AG08396 (cell line): ENCODE results near the gene STK25.
"Not testable (repeated sequence)": the region's sequence is repeated elsewhere in the genome, so short reads cannot be mapped to it uniquely, and the experiment has no call there.

Experiments
- DNase-seq: peaks from one replicate; pipeline ENCODE4 v3.0.0; 2012; ENCODE audit warnings: low spot score, mixed read lengths

Gene STK25

DNA sequence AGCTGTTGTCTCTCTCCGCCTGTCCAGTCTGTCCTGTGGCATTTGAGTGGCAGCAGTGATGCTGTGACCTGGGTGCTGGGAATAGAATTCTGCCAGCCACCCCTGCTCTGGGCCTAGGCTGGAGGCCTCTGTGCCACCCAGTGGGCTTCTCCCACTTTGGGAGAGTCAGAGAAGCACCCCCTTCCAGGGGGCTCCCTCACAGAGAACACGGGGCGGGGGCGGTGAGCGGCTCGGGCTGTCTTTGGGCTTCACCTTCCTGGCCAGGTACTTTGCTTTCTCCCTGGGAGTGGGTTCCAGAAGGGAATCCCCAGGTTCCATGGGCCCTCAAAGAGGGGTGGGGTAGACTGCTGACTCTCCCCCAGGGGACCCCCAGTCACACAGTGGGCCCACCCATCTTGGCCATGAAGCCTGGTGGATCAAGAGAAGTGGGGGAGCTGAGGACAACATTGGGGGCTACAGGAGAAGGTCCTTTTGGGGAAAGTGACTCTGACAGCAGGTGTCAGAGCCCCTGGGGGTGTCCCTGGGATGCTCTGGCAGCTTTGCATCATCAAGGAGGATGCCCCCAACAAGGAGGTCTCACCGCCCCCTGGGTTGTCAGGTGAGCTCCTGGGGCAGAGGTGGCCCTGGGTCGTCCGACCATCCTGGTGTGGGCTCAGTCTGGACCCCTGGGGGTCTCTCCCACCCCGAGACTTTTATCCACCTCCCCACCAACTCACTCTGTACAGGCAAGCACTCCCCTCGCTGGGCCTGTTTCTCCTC is 31.4 kb upstream of the STK25 start:
- peak; percentile 4 for DNase-seq

DNA sequence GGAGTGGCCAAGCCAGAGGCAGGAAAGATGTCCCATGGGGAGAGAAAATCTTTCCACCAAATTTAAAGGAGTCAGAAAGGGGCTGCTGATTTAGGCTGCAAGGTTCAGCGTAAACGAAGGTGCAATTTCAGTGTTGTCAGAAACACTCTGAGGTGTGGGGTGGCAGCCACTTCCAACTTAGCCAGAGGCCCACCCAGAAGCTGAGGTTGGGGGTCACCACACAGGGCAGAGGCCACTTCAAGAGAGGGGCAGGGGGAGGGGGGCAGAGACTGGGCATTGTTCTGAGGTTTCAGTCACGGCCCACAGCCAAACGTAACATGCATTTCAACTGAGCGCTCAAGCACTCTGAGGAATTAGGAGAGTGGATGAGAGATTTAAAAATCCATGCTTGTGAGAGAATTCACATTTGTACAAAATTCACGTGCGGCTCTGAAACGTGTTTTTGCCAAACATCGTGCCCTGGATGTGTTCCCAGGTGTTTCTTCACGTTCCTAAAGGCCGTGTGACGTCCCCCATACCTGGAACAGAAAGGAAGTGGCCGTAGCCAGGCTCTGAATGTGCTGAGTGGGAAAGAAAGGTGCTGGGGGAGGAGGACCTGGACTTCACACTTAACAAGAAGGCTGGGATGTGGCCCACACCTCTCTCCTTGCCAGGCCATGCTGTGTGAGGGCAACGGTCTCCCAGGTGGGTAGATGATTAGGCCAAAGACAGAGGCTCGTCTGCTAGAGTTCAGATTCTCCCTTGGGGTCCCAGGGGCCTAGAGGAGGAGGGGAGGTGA is 30.6 kb upstream of the STK25 start:
- DNase-seq, result peak; percentile 3

GRCh38 chr2:241535871-241536655 is 27.7 kb upstream of the STK25 start:
- DNase-seq, result no peak

- DNase-seq, result peak; percentile 5
Observed at GRCh38 chr2:241534701-241535375, 26.5 kb upstream of the STK25 start.

GRCh38 chr2:241534293-241534692 is 25.9 kb upstream of the STK25 start:
- peak; percentile 3 for DNase-seq

- peak; percentile 2 for DNase-seq
Observed at GRCh38 chr2:241532733-241533601, 24.6 kb upstream of the STK25 start.

GRCh38 chr2:241532168-241532567 is 23.8 kb upstream of the STK25 start:
- peak; percentile 2 for DNase-seq

- DNase-seq, result no peak
Observed at GRCh38 chr2:241531161-241531722, 22.9 kb upstream of the STK25 start.

DNA sequence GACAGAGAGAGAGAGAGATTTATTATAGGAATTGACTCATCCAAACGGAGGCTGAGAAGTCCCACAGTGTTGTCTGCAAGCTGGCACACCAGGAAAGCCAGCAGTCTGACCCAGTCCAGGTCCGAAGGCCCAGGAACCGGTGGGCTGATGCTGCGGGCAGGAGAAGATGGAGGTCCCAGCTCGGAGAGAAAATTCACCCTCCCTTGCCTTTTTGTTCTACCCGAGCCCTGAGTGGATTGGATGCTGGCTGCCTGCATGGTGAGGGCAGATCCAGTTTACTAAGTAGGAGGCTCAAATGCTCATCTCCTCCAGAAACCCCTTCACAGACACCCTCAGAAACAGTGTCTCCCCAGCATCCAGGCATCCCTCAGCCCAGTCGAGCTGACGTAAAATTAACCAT is 22.2 kb upstream of the STK25 start:
- no peak for DNase-seq

GRCh38 chr2:241525818-241526780 is 17.7 kb upstream of the STK25 start:
- not testable (repeated sequence) for DNase-seq

GRCh38 chr2:241522477-241522876 is 14.1 kb upstream of the STK25 start:
- no peak for DNase-seq

- DNase-seq, result no peak
Observed at GRCh38 chr2:241519669-241520068, 11.3 kb upstream of the STK25 start.

GRCh38 chr2:241517297-241517696 is 8.9 kb upstream of the STK25 start:
- DNase-seq, result no peak

DNA sequence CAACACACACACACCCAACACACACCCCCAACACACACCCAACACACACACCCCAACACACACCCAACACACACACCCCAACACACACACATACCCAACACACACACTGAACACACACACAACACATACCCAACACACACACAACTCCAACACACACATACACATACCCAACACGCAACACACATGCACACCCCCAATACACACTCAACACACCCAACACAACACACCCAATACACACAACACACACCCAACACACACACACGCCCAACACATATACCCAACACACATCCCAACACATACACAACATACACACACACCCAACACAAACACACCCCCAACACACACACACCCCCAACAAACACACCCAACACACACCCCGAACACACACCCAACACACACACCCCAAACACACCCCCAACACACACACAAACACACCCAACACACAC is 8.2 kb upstream of the STK25 start:
- no peak for DNase-seq

GRCh38 chr2:241514986-241515737 is 6.8 kb upstream of the STK25 start:
- DNase-seq, result peak; percentile 47

DNA sequence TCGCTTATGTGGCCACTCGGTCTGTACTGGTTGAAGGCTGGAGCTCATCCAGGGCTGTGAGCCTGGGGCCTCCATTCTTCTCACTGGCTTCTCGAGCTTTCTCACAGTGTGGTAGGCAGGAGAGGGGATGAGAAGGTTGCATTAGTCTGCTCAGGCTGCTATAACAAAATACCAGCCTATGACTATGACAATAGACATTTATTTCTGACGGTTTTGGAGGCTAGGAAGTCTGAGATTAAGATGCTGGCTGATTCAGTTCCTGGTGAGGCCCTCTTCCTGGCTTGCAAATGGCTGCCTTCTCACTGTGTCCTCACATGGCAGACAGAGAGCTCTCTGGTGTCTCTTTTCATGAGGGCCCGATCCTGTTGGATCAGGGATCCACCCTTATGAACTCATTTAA is 6.2 kb upstream of the STK25 start:
- no peak for DNase-seq

- DNase-seq, result no peak
Observed at GRCh38 chr2:241511091-241511741, 2.8 kb upstream of the STK25 start.

DNA sequence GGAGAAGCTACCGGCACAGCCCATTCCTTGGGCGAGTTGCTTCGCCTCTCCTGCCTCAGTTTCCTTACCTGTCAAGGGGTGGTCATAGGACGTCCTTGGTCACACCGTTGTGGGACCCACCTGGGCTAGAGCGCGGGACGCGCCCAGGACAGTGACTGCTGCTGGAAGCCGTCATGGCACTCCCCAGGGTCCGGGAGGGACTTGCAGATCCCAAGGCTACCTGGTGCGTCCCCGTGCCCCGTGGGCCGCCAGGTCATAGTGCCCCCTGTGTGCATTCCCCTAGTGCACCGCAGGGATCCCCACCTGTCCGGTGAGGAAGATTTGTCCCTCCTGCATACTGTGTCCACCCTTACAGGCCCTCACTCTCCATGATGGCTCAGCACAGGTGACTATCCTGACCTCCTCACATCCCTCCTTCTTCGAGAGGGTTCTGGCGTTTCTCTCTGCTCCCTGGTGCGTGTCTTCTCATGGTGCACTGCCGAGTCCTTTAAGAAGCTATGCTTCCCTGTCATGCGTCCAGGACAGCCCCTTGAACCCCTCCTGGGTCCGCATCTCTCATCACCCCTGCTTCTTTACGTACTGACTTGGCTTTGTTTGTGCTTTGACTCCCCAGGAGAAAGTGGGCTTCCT is 886 bp upstream of the STK25 start:
- no peak for DNase-seq
